ENCODE data around the gene SERP2.
"Not testable (repeated sequence)": the region's sequence is repeated elsewhere in the genome, so short reads cannot be mapped to it uniquely, and the experiment has no call there.

The SERP2 gene

DNA sequence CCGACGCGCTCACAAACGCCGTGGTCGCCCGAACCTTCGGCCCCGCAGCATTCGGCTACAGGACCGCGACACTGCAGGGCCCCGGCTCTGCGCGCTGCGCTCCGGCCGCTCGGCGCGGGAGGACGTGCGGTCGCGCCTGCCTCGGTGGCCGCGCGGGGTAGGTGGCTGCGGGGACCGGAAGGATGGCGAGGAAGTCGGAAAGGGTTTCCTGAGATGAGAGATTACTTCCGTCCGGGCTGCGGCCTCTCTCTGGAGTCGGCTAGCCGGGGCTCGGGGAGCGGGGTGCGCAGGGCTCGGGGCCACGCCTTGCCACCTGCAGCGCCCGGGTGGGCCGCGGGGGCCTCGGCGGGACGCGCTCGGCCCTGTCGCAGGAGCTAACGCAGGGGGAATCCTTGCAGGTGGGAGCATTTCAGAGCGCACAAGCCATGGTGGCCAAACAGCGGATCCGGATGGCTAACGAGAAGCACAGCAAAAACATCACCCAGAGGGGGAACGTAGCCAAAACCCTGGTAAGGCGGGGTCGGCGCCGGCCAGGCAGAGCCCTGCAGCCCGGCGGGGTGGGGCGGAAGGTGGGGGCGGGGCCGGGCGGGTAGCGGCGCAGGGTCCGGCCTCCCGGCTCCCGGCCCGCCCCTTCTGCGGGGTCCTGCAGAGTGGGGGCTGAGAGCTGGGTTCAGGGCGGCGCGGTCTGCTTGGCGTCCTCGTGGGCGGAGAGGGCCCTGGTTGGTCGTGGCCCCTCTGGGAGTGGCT, at the start of gene SERP2:
SERP2 (plus strand) TSS at position 224 of the 747 bp plus-strand sequence; CDS start at position 426, 202 bp downstream.
- DNase-seq (ENCODE audit: low read depth) = no peak
- no peak within 1 kb of the TSS for H3K4me3 ChIP-seq (ENCODE audit: low read depth, low read length)
- TF ChIP-seq, protein P1, sequence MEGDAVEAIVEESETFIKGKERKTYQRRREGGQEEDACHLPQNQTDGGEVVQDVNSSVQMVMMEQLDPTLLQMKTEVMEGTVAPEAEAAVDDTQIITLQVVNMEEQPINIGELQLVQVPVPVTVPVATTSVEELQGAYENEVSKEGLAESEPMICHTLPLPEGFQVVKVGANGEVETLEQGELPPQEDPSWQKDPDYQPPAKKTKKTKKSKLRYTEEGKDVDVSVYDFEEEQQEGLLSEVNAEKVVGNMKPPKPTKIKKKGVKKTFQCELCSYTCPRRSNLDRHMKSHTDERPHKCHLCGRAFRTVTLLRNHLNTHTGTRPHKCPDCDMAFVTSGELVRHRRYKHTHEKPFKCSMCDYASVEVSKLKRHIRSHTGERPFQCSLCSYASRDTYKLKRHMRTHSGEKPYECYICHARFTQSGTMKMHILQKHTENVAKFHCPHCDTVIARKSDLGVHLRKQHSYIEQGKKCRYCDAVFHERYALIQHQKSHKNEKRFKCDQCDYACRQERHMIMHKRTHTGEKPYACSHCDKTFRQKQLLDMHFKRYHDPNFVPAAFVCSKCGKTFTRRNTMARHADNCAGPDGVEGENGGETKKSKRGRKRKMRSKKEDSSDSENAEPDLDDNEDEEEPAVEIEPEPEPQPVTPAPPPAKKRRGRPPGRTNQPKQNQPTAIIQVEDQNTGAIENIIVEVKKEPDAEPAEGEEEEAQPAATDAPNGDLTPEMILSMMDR (IDR thresholded peaks at IDR 0.05; ENCODE audit: control insufficient read depth, extremely low read depth, insufficient read depth) = no peak

DNA sequence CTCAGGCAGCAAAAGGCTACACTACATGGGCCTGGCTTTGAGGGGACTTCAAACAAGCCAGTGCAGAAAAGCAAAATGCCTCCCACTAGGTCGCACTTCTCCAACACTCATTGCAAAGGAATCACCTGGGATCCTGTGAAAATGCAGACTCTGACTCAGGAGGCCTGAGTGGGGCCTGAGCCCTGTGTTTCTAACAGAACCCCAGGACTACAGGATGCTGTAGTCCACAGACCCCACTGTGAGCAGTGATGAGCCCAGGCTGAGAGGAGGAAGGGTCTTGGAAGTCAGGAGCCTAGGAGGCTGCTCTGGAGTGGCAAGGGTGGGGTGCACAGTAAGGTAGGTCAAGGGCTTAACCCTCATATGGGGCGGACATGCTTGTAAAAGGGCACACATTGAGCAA, 46.7 kb upstream of the SERP2 start:
- H3K4me3 ChIP-seq (ENCODE audit: low read depth, low read length) = no peak overlapping the region

DNA sequence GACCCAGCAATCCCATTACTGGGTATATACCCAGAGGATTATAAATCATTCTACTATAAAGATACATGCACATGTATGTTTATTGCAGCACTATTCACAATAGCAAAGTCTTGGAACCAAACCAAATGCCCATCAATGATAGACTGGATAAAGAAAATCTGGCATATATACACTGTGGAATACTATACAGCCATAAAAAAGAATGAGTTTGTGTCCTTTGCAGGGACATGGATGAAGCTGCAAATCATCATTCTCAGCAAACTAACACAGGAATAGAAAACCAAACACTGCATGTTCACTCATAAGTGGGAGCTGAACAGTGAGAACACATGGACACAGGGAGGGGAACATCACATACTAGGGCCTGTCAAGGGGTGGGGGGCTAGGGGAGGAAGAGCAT, 44.6 kb upstream of the SERP2 start:
- not testable (repeated sequence) for DNase-seq (ENCODE audit: low read depth); H3K4me3 ChIP-seq (ENCODE audit: low read depth, low read length)

More for the DNA sequence above, 46.7 kb upstream of the SERP2 start:
- no peak for DNase-seq (ENCODE audit: low read depth)
- TF ChIP-seq, protein P1 (IDR thresholded peaks at IDR 0.05; ENCODE audit: control insufficient read depth, extremely low read depth, insufficient read depth) = no peak

DNA sequence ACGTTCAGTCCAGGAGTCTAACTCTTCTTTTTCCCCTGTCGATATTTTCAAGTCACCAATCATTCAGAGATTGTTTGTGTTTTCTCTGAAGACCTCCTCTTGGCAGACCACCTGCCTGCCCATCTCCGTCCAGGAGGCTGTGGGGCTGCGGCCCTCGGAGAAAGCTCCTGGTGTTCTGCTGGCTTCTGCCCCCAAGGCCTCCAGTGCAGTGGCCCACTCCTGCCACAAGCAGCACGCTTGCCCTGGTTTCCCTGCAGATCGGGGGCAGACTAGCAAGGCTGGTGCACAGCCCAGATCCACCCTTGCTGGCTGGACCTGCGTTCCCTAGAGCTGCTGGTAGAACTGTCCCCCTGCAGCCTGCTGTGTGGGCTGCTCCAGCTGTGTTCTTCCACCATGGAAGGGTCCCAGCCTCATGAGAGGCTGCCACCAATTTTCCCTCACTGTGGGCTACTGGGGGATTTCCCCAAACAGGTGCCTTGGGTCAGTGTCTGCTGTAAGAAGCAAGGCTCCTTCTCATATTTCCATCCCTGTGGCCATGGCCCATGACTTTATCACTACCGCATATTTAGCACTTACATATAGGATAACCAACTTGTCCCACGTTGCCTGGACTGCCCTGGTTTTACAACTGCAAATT, 43.6 kb upstream of the SERP2 start:
- DNase-seq (ENCODE audit: low read depth) = no peak
- no peak overlapping the region for H3K4me3 ChIP-seq (ENCODE audit: low read depth, low read length)
- TF ChIP-seq, protein P1 (IDR thresholded peaks at IDR 0.05; ENCODE audit: control insufficient read depth, extremely low read depth, insufficient read depth) = no peak

GRCh38 chr13:44331446-44331845, 42.2 kb upstream of the SERP2 start:
- no peak overlapping the region for H3K4me3 ChIP-seq (ENCODE audit: low read depth, low read length)

GRCh38 chr13:44331912-44332851, 41.4 kb upstream of the SERP2 start:
- DNase-seq (ENCODE audit: low read depth) = no peak
- no peak overlapping the region for H3K4me3 ChIP-seq (ENCODE audit: low read depth, low read length)
- TF ChIP-seq, protein P1 (IDR thresholded peaks at IDR 0.05; ENCODE audit: control insufficient read depth, extremely low read depth, insufficient read depth) = no peak

More at GRCh38 chr13:44331446-44331845, 42.2 kb upstream of the SERP2 start:
- no peak for DNase-seq (ENCODE audit: low read depth)
- TF ChIP-seq, protein P1 (IDR thresholded peaks at IDR 0.05; ENCODE audit: control insufficient read depth, extremely low read depth, insufficient read depth) = no peak

All from LNCaP clone FGC (cell line).